Measurements from ENCODE around the gene IGSF9. TPM values are rescaled to one million over a fixed set of nuclear protein-coding genes. Genes with fewer than 3 reads are reported as not detected.
"Not testable (repeated sequence)": the region's sequence is repeated elsewhere in the genome, so short reads cannot be mapped to it uniquely, and the experiment has no call there.

IGSF9 gene
- polyA plus RNA-seq, 1 donor = 0.65 TPM

DNA sequence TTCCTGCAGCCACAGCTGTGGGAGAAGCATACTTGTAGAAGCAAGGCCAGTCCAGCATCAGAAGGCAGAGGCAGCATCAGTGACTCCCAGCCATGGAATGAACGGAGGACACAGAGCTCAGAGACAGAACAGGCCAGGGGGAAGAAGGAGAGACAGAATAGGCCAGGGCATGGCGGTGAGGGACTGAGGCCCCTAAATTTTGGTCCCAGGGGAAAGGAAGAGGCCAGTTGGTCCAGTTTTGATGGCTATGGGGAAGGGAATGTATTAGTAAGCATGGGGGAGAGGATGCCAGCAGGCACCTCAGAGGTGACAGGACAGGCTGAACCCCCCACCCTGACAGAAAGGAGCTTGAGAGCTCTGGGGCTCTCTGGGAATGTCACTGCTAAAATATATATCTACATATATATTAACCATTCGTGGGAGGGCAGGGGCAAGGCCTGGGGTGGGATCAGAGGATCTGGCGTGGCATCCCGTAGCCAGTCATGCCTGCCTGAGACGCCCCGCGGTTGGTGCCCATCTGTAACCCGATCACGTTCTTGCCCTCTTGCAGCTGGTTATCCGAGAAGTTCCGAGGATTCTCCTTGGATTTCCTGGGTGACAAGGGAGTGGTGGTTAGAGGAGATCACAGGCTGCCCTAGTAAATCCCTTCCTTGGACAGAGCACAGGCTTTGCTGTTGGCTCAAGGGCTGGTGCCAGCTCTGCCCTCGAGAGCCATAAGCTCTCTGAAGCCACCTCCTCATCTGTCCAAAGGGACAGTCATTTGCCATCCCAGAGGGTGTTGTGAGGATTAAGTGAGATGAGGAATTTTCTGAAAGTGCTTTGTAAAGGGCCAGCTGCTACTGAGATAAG, 26.8 kb downstream of the IGSF9 start:
- no peak for DNase-seq

DNA sequence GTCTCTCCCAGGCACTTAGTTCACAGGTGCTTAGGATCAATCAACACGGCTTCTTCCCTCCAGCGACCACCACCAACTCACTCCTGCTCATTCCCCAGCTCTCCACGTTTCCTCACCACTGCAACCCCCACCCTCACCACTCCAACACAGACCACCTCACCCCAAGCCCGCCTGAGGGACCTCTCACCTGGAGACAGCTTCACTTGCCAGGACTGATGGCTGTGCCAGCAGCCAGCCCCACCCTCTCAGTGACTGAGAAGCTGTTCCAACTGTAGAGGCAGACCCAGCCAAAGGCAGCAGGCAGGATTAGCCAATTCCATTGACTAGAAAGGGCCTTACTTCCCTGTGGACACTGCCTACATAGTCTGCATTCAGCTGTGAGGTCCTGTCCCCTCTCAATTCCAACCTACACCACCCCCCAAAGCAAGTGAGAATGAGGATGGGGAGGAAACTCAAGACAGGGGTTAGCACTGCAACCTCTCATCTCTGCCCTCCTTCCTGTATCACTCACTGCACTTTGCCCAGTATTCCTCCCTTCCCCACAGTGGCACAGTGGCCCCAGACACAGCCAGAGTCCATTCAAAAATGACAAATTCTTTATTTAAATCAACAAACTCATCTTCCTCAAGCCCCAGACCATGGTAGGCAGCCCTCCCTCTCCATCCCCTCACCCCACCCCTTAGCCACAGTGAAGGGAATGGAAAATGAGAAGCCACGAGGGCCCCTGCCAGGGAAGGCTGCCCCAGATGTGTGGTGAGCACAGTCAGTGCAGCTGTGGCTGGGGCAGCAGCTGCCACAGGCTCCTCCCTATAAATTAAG, 27.7 kb downstream of the IGSF9 start:
- no peak for DNase-seq

DNA sequence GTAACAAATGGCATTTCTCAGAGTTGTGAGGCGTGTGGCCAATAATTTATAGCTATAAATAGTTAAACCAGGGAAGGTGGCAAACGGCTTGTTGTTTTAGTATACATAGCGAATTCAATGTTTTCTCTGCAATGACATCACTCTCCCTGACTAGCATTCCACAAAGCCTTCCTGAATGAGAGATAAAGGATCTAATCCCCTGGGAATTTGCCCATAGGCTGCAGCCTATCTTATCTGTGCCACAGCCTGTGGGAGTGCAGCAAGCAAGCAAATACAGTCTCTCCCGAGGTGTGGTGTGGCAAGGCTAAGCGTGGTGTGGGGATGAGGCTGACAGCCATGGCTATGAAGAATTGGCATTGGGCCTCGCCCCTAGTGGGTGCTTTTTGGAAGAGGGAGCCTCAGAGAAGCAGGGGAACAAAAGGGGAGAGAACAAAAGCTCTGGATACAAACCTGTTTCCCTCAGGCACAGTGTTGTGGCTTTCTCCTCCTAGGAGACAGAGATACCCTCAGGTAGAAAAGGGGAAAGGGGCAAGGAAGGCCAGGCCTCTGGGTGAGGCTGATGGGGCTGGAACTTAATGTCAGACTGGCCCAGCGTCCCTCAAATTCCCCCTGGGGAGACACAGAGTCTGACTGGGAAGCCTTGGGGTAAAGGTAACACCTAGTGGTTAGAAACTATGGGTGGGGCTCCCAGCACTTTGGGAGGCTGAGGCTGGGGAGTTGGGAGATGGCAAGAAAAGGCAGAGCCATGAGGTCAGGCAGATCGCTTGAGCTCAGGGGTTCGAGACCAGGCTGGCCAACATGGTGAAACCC, 29.0 kb downstream of the IGSF9 start:
- no peak for DNase-seq

DNA sequence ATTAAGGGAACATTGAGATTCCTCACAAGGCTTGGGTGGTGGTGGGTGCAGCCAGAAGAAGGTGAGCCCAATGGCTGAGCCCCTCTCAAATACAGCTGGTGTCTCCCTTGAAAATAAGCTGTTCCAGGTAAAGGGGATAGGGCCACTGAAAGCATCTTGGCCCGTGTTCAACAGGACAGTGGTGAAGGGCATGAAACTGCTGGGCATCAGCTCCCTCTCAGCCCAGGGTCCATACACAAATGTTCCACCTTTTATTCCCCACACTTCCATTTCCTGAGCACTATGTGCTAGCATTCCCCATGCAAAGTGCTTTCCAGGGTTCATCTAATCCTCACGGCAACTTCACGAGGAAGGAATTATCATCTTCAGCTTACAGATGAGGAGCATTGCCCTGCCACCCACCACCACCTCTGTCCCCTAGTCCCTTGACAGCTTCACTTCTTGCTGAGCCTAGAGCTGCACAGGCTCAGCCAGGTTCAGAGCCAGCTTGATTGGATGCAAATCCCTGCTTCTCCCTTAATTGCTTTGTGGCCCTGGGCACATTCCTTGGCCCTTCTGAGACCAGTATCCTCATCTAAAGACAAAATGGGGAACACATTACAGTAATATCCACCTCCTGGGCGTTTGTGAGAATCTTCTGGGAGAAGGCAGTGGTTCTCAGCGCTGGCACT, 29.7 kb downstream of the IGSF9 start:
- no peak for DNase-seq

DNA sequence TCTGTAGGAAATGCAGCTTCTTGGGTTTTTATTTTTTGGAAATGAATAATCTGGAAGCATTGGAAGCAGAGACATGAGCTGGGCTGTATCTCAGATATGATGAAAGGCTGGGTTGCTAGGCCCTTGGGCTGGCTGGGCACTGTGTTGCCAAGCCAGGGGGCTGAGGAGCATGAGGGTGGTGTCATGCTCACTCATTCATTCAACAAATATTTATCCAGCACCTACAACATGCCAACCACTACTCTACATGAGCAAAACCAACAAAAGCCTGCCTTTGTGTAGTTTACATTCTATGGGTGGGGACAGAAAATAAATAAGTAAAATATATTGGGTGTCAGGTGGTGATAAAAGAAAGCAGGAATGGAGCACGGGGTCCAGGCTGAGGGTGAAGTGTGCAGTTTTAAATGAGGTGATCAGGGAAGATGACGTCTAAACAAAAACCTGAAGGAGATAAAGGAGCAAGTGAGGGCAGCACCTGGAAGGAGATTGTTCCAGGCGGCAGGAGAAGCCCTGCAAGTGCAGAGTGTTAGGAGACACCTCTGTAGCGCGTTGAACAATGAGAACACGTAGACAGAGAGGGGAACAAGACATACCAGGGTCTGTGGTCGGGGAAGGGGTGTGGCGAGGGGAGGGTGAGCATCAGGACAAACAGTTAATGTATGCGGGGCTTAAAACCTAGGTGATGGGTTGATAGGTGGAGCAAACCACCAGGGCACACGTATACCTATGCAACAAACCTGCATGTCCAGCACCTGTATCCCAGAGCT, 31.0 kb downstream of the IGSF9 start:
- DNase-seq = no peak

DNA sequence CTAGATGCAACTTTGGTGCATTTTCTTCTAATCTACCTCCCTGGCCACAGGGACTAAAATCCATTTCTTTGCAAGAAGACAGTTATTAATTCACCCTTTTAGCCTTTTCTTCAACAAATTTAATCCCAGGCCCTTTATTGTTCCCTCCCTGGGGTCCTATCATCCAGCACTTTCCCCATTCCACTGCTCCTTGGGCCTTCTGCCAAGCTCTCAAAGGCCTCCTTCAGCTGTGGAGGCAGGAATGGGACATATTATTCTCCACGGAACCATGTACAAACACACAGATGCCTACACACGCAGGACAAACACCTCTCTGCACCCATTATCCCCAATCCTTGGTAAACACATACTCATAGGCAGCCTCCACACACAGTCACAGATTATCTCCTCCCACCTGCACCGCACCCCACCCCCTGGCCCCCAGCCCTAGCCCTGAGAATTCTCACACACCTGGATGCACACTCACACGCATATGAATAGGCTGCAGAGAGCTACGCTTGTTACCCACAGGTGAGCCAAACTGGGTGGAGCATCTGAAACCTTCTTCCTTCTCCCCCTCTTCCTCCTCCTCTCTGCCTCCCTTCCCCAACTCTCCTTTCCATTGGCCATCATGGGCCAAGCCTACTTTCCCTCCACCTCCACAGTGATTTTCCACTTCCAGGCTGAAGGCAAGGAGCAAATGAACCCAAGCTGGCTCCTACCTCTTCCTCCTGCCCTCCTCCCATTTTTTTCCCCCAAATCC, 31.8 kb downstream of the IGSF9 start:
- DNase-seq = no peak

DNA sequence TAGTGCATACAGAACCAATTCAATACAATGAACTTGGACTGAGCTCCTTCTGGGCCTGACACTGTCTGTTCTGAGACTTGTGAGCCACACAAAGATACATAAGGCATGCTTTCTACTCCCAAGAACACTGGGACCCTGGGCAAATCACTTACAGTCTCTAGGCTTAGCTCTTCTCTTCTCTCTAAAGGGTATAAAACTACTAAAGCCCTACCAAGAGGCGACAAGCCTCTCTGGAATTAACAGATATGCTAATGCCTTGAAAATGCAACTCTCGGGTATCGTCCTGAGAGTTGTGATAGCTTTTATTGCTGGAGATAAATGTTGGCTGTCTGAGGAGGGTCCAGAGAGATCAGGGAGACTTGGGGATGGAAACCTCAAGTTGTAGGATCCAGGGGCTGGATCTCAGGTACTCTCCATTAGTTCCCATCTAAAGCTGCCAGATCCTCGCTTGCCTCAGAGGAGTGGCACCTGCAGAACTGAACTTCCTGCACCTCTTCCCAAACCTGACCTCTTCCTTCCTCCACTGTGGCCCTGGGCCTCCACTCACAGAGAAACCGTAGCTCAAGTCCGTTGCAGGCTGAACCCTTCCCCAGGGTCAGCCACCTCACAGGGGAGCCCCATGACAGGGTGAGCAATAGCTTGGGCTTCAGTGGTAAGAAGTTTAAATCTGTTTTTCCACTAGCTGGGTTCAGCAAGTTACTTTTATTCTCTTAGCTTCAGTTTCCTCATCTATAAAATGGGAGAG, 33.9 kb downstream of the IGSF9 start:
- DNase-seq = no peak

DNA sequence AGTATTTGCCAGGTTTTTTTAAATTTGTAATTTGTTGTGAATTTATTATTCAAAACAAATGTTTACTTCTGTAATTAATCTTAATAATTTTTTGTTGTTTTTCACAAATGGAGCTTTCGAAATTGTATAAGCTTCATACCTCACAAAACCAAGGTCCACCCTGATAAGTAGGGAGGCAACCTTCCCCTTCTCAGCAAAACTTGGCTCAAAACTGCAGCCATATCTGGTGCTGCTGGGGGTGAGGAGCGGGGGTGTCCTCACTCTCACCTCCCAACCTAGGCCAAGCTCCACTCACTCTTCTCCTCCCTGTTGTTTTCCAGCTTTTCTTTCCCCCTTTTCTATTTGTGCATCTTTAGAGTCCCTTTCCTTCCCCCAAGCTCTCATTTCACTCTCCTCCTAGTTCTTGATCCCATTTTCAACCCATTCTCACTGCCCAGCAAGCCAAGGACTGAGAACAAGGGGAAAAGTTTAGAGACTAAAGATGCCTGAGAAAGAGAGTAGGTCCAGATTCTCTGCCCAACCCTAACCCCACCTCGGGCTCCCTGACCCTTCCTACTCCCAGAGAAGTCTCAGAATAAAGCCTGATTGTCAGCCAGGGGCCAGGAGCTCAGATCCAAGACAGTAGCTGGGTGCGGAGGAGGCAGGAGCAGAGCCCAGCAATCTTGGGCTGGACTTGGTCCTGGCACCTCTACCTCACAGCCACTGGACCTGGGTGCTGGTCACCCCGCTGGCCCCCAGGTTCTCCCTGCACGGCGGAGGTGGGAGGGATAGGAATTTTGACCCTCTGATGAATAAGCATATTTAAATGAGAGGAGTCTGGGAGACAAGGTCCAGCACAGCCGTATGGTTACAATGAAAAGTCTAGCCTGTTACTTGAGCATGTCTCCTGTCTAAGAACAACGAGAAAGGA, 37.1 kb downstream of the IGSF9 start:
- no peak for DNase-seq

DNA sequence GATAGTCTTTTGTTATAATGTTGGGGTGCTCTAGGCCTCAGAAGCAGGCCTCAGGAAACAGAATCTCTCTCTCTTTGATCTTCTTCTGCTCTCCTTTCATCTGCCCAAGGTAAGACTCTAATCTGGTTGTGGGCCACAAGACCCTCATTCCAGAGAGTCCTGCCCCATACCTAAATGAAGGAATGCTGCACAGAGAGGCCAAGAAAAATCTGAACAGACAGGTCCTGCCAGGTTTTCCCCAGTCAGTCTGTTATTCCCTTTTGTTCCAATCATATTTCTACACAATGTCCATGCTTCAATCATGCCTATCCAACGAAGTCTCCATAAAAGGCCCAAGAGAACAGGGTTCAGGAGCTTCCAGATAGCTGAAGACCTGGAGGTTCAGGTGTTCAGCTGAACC, 38.5 kb downstream of the IGSF9 start:
- no peak for DNase-seq

DNA sequence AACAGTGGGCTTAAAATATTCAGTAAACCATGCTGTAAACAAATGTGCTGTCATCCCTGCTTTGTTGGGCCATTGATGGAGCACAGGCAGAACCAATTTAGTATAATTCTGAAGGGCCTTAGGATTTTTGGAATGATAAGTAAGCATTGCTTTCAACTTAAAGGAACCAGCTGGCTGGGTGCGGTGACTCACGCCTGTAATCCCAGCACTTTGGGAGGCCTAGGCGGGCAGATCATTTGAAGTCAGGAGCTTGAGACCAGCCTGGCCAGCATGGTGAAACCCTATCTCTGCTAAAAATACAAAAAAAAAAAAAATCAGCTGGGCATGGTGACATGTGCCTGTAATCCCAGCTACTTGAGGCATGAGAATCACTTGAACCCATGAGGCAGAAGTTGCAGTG, 41.4 kb downstream of the IGSF9 start:
- not testable (repeated sequence) for DNase-seq

DNA sequence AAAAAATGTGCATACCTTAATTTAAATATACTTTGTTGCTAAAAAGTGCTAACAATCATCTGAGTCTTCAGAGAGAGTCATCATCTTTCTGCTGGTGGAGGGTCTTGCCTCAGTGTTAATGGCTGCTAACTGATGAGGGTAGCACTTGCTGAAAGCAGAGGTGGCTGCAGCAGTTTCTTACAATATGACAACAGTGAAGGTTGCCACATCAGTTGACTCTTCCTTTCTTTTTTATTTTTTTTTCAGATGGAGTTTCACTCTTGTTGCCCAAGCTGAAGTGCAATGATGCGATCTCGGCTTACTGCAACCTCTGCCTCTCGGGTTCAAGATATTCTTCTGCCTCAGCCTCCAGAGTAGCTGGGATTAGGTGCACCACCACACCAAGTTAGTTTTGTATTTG, 42.9 kb downstream of the IGSF9 start:
- DNase-seq = no peak

DNA sequence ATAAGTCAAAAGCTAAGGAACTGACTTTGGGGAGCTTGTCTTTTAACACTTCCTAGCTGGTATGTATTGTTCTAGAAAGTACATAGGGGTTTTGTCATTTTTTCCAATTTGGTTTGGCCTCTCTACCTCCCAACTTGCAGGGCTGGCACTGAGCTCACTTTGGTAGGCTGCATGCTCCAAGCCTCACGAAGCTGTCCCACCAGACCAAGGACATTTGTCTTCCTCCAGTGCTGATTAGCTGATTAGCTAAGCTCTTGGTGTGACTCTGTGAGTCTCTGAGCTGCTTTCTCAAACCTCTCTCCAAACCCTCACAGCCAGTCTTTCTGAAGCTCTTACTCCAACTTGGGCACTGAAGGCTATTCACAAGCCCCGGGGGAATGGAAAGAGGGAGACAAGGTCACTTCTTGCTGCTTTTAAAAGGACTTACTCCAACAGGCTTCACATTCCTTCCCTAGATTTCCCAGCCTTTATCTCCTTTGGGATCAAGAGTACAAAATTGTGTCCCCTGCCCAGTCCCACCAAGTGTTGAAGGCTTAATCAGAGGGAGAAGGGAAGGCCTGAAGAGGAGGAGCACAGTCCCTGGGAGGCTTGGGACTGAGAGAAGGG, 44.6 kb downstream of the IGSF9 start:
- no peak for DNase-seq

DNA sequence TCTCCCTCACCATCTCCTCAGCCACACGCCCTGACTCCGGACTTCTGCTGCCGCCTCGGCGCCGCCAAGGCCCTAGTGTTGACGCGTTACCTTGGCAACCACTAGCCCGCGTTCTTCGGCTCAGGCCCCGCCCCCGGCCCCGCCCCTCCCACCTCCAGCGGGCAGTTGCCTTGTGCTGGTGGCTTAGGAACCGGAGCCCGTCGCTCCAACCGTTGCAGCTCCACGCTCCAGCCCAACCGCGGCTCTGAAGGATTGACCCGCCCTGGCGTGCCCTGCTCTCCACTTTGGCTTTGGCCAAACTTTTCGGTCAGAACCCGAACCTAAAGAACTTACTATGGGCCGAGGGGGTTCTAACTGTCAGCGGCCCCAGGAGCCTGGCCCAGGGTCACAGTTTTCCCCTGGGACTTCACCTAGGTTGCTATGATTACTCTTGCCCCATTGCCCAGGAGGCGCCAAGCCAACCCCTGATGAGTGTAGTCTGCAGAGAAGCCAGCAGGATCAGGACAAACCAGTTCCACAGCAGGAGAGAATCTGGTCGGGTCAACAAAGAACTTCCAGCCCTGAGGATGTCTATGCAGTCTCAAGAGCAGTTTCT, 45.2 kb downstream of the IGSF9 start, which contains the start of gene CFAP45:
TSS of gene CFAP45 (minus strand) at position 80 of the 595 bp plus-strand sequence. CDS start at position 13, 67 bp downstream.
- DNase-seq = peak; percentile 54

DNA sequence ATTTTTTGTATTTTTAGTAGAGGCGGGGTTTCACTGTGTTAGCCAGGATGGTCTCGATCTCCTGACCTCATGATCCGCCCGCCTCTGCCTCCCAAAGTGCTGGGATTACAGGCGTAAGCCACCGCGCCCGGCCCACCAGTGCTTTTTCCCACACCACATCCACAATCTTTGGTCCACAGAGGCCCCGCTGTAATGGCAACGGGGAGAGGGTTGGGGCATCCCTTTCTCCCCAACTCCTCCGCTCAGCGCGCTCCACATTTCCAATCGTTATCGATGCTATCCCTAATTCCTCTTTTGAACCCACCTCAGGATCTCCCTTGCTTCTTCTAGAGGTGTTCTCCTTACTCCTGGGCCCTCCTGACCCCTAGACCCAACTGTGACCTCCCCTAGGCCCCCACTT, 45.8 kb downstream of the IGSF9 start:
- not testable (repeated sequence) for DNase-seq

DNA sequence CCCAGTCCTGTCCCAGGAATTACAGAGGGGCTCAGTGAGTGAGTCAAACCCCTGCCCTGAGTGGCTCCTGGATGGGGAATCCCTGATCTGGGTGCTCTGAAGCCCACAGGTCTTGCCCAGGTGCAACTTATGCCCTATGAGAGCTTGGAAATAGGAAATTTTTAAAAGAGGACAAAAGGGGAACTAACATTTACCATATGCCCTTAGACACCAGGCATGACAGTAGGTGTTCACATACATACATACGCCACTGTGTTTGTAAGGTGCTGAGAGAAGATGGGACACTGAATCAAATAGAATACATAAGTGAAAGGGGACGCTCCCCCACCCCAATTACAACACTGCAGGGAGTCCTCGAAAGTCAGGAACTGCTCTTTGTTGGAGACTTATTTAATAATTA, 46.9 kb downstream of the IGSF9 start:
- DNase-seq = no peak

DNA sequence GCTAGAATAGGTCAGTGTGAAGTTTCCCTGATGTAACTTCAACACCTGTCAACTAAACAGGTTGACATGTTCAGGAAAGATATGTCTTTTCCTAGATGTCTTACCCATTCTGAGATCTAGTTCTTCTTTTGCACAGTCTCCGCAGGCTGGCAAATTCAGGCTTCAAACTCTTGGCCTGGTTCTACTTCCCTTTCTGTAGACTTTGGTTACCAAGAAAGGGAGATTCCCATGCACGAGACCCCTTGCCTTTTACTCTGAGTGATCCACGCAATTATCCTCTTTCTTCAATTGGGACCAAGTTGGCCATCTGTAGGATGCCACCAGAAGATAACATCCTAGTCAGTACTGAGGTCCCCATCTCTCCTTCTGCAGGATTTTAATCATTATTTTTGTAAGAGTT, 47.5 kb downstream of the IGSF9 start:
- no peak for DNase-seq

DNA sequence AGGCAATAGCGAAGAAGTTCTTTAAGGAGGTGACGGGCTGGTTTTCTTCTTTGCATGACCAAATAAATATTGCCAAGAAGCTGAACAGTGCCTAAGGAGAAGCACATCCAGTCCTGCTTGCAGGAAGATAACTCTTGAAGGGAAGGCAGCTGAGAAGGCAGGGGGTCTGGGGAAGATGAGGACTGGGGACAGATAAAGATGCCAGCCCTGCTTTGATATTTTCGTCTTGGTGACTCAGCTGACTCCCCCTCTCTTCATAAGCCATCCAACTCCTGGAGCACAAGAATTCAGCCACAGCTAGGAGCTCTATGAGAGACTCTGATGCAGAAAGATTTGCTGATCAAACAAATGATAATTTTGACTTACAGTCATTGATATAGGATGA, 48.9 kb downstream of the IGSF9 start:
- no peak for DNase-seq
